Measurements from ENCODE around the gene CNTNAP2. TPM values are rescaled to one million over a fixed set of nuclear protein-coding genes. Genes with fewer than 3 reads are reported as not detected.

The CNTNAP2 gene
- total RNA-seq, 1 experiment from 2014 or later: 64.5 TPM

DNA sequence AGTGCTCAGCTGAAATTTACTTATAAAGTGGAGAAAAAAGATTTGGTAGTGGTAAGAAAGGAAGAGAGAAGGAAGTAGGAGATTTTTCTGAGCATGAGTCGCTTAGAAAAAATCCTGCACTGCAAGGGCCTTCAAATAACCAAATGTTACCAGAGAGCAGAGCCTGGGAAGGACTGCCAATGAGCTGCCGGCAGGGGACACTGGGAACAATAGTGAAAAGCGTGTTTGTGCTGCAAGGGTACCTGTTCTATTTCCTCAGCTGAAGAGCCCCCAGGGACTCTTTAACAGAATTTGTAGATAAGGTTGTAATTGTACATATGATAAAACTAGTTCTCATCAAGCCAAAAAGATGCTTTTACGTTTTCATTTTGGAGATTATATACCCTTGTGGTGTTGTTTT is 1777.7 kb downstream of the CNTNAP2 start:
- no peak overlapping the region for H3K14ac ChIP-seq (ENCODE audit: insufficient read depth, low read length)
- H3K23me2 ChIP-seq (ENCODE audit: insufficient read length, low read depth, low read length, poor library complexity, severe bottlenecking): no peaks in the 10 kb centered on the region
- Mint-ChIP-seq H3K36me3 (ENCODE audit: insufficient read depth in 1 of 3, low read depth in 3 of 3) (no peaks in the 10 kb centered on the region), H3K9me3 (no peaks in the 10 kb centered on the region), H3K27me3 (ENCODE audit: low read depth) (no peaks in the 10 kb centered on the region), H3K4me1 (peaks cover 19 to 20% of the 10 kb centered on the region in 2 experiments), H3K27ac (no peak overlapping the region; a peak in 1 of 7 replicates), H3K4me3 (no peak overlapping the region)
- no peak overlapping the region for H4K91ac ChIP-seq (ENCODE audit: insufficient read length, low read depth, low read length)
- no peaks in the 10 kb centered on the region for H3K79me1 ChIP-seq (ENCODE audit: insufficient read depth, low read depth, low read length, poor library complexity, severe bottlenecking)
- H3K23ac ChIP-seq (ENCODE audit: insufficient read length, low read depth, low read length): no peak overlapping the region
- no peaks in the 10 kb centered on the region for H3K4me1 ChIP-seq (ENCODE audit: insufficient read depth, low read length)
- H2BK20ac ChIP-seq (ENCODE audit: low read depth, low read length, poor library complexity, severe bottlenecking): no peak overlapping the region
- no peak overlapping the region for H2BK15ac ChIP-seq (ENCODE audit: low read depth, low read length)
- no peak overlapping the region for H4K8ac ChIP-seq (replicated peaks; ENCODE audit: insufficient read length, low read depth, low read length)
- no peaks in the 10 kb centered on the region for H3K79me2 ChIP-seq (ENCODE audit: insufficient read depth, low read length)
- DNase-seq: peak; percentile 45
- TF ChIP-seq, protein P1, sequence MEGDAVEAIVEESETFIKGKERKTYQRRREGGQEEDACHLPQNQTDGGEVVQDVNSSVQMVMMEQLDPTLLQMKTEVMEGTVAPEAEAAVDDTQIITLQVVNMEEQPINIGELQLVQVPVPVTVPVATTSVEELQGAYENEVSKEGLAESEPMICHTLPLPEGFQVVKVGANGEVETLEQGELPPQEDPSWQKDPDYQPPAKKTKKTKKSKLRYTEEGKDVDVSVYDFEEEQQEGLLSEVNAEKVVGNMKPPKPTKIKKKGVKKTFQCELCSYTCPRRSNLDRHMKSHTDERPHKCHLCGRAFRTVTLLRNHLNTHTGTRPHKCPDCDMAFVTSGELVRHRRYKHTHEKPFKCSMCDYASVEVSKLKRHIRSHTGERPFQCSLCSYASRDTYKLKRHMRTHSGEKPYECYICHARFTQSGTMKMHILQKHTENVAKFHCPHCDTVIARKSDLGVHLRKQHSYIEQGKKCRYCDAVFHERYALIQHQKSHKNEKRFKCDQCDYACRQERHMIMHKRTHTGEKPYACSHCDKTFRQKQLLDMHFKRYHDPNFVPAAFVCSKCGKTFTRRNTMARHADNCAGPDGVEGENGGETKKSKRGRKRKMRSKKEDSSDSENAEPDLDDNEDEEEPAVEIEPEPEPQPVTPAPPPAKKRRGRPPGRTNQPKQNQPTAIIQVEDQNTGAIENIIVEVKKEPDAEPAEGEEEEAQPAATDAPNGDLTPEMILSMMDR (conservative IDR thresholded peaks at IDR 0.05): peak; percentile 38; the same call in 2 of the 3 replicates
- no peaks in the 10 kb centered on the region for H3K27me3 ChIP-seq (ENCODE audit: insufficient read depth, low read length)
- no peak overlapping the region for H2AK5ac ChIP-seq (ENCODE audit: insufficient read length, low read length)
- no peak overlapping the region for H3K4me2 ChIP-seq (ENCODE audit: insufficient read depth, insufficient read length, low read length)
- H3T11ph ChIP-seq (ENCODE audit: low read length): no peak overlapping the region
- H4K5ac ChIP-seq (ENCODE audit: insufficient read length, low read depth, low read length): no peak overlapping the region
- H2AFZ ChIP-seq (ENCODE audit: low read length): no peak overlapping the region
- no peak overlapping the region for H2BK5ac ChIP-seq (ENCODE audit: insufficient read length, low read length)
- H3K27ac ChIP-seq (ENCODE audit: insufficient read length, low read depth, low read length): no peak overlapping the region
- H3K4ac ChIP-seq (ENCODE audit: low read depth, low read length): no peak overlapping the region
- no peaks in the 10 kb centered on the region for H4K20me1 ChIP-seq (ENCODE audit: control insufficient read depth, insufficient read depth, insufficient read length)
- no CpG with 5 or more reads among the region's 4 CpGs for WGBS (ENCODE audit: extremely low coverage, insufficient read length, low lambda C conversion rate)
- H3K9ac ChIP-seq (ENCODE audit: extremely low read depth, insufficient read length, low read length): no peak overlapping the region
- H2BK12ac ChIP-seq (ENCODE audit: insufficient read length, low read depth, low read length): no peak overlapping the region
- H3K56ac ChIP-seq (ENCODE audit: insufficient read length, low read depth, low read length): no peak overlapping the region
- no peaks in the 10 kb centered on the region for H3K9me3 ChIP-seq (ENCODE audit: control insufficient read depth, low read depth, low read length)
- no peak overlapping the region for H3K18ac ChIP-seq (ENCODE audit: insufficient read length, low read depth, low read length)
- H2BK120ac ChIP-seq (ENCODE audit: low read depth, low read length, poor library complexity, severe bottlenecking): no peak overlapping the region
